ENCODE measurements around the gene CCDC201. TPM values are rescaled to one million over a fixed set of nuclear protein-coding genes. Genes with fewer than 3 reads are reported as not detected.

The CCDC201 gene
- total RNA-seq, 1 experiment from 2014 or later = not detected

GRCh38 chr7:45898222-45898621 lies 25.3 kb upstream of the CCDC201 start:
- Histone ChIP-seq H4K8ac (replicated peaks; ENCODE audit: insufficient read length, low read depth, low read length) (no peak overlapping the region), H2BK15ac (ENCODE audit: low read depth, low read length) (no peak overlapping the region), H3K9me3 (ENCODE audit: control insufficient read depth, low read depth, low read length) (no peaks in the 10 kb centered on the region), H4K20me1 (ENCODE audit: control insufficient read depth, insufficient read depth, insufficient read length) (no peaks in the 10 kb centered on the region), H2BK120ac (ENCODE audit: low read depth, low read length, poor library complexity, severe bottlenecking) (no peak overlapping the region), H3K14ac (ENCODE audit: insufficient read depth, low read length) (no peak overlapping the region), H3K27ac (ENCODE audit: insufficient read length, low read depth, low read length) (no peak overlapping the region), H3K79me2 (ENCODE audit: insufficient read depth, low read length) (no peaks in the 10 kb centered on the region), H4K5ac (ENCODE audit: insufficient read length, low read depth, low read length) (no peak overlapping the region), H3K9ac (ENCODE audit: extremely low read depth, insufficient read length, low read length) (no peak overlapping the region), H3K4me1 (ENCODE audit: insufficient read depth, low read length) (no peaks in the 10 kb centered on the region), H3K56ac (ENCODE audit: insufficient read length, low read depth, low read length) (no peak overlapping the region), H3K4me2 (ENCODE audit: insufficient read depth, insufficient read length, low read length) (no peak overlapping the region), H2AFZ (ENCODE audit: low read length) (no peak overlapping the region), H3K23ac (ENCODE audit: insufficient read length, low read depth, low read length) (no peak overlapping the region), H2BK12ac (ENCODE audit: insufficient read length, low read depth, low read length) (no peak overlapping the region), H3K18ac (ENCODE audit: insufficient read length, low read depth, low read length) (no peak overlapping the region), H2BK20ac (ENCODE audit: low read depth, low read length, poor library complexity, severe bottlenecking) (no peak overlapping the region), H3K23me2 (ENCODE audit: insufficient read length, low read depth, low read length, poor library complexity, severe bottlenecking) (no peaks in the 10 kb centered on the region), H2AK5ac (ENCODE audit: insufficient read length, low read length) (no peak overlapping the region), H3T11ph (ENCODE audit: low read length) (no peak overlapping the region), H4K91ac (ENCODE audit: insufficient read length, low read depth, low read length) (no peak overlapping the region), H3K27me3 (ENCODE audit: insufficient read depth, low read length) (0 out of 2 replicates have a peak, but pooled peaks cover 2% of the 10 kb centered on the region), H3K79me1 (ENCODE audit: insufficient read depth, low read depth, low read length, poor library complexity, severe bottlenecking) (no peaks in the 10 kb centered on the region), H2BK5ac (ENCODE audit: insufficient read length, low read length) (no peak overlapping the region), H3K4ac (ENCODE audit: low read depth, low read length) (no peak overlapping the region)
- Mint-ChIP-seq H3K36me3 (ENCODE audit: insufficient read depth in 1 of 3, low read depth in 3 of 3) (no peaks in the 10 kb centered on the region), H3K27me3 (ENCODE audit: low read depth) (peaks cover 31% of the 10 kb centered on the region), H3K27ac (no peak overlapping the region), H3K9me3 (no peaks in the 10 kb centered on the region; a peak in 1 of 5 replicates), H3K4me3 (no peak overlapping the region), H3K4me1 (no peaks in the 10 kb centered on the region)
- DNase-seq = no peak
- TF ChIP-seq CTCF (conservative IDR thresholded peaks at IDR 0.05) = no peak
- WGBS (ENCODE audit: extremely low coverage, insufficient read length, low lambda C conversion rate) = no CpG with 5 or more reads among the region's 2 CpGs

Measured in H9 (cell line).